HG02571 (cell line): ENCODE data around the gene ZNF670.
"Not testable (repeated sequence)": the region's sequence is repeated elsewhere in the genome, so short reads cannot be mapped to it uniquely, and the experiment has no call there.

Experiments
- ATAC-seq: cut with Tn5 transposase; IDR thresholded peaks from one replicate; pipeline ENCODE4 v1.9.1; 2021; ENCODE audit warnings: mild to moderate bottlenecking, moderate library complexity; ENCODE audit not compliant: unreplicated experiment

ZNF670 gene

GRCh38 chr1:247047702-247048101 is 30.9 kb downstream of the ZNF670 start:
- ATAC-seq, result no peak

- no peak for ATAC-seq
These were observed 31.4 kb downstream of the ZNF670 start for GRCh38 chr1:247047260-247047659.

GRCh38 chr1:247043406-247043805 is 35.2 kb downstream of the ZNF670 start:
- no peak for ATAC-seq

GRCh38 chr1:247037511-247038320 is 40.9 kb downstream of the ZNF670 start:
- ATAC-seq, result no peak

- not testable (repeated sequence) for ATAC-seq
These were observed 46.3 kb downstream of the ZNF670 start for GRCh38 chr1:247032306-247032705.
